GM12878 (cell line): ENCODE measurements around the gene LMTK3.
"Not testable (repeated sequence)": the region's sequence is repeated elsewhere in the genome, so short reads cannot be mapped to it uniquely, and the experiment has no call there.

Experiments
- ESRRA ChIP-seq: IDR thresholded peaks from 2 replicates; pipeline ENCODE4 v1.6.1; 2012; ENCODE audit warnings: mild to moderate bottlenecking, low read length, improper control_type of control experiment
- GABPA ChIP-seq: IDR thresholded peaks from 2 replicates; pipeline ENCODE4 v1.6.1; 2014; ENCODE audit warnings: antibody characterized with exemption, low read depth, mild to moderate bottlenecking, inconsistent platforms
- HCFC1 ChIP-seq: fragments of 150-350 bp; IDR thresholded peaks from 2 replicates; pipeline ENCODE4 v1.6.1; 2014; ENCODE audit warnings: low read length
- JUND ChIP-seq: IDR thresholded peaks from 2 replicates; pipeline ENCODE4 v1.6.1; 2012; ENCODE audit warnings: low read depth, mild to moderate bottlenecking, low read length, improper control_type of control experiment, moderate library complexity
- POLR2A ChIP-seq: IDR thresholded peaks from 2 replicates; pipeline ENCODE4 v1.6.1; 2011; ENCODE audit warnings: low read depth, mild to moderate bottlenecking, low read length
- RBBP5 ChIP-seq: fragments of 200-600 bp; sonication (generic); conservative IDR thresholded peaks from 2 replicates; pipeline ENCODE4 v1.6.1; 2016
- SIX5 ChIP-seq: IDR thresholded peaks from 2 replicates; pipeline ENCODE4 v1.6.1; 2011; ENCODE audit warnings: mild to moderate bottlenecking, low read depth, low read length, moderate library complexity; ENCODE audit not compliant: severe bottlenecking
- SREBF2 ChIP-seq: IDR thresholded peaks from 2 replicates; pipeline ENCODE4 v1.6.1; 2012; ENCODE audit warnings: mild to moderate bottlenecking, low read length
- TF ChIP-seq, protein P1 (sequence below): IDR thresholded peaks from 2 replicates; pipeline ENCODE4 v1.6.1; 2012; ENCODE audit warnings: low read length, inconsistent platforms
- TF ChIP-seq, protein P2 (sequence below): IDR thresholded peaks from 2 replicates; pipeline ENCODE4 v1.6.1; 2011; ENCODE audit warnings: low read depth, mild to moderate bottlenecking, low read length, moderate library complexity, borderline replicate concordance; ENCODE audit errors: extremely low read depth
- TF ChIP-seq, protein P3 (sequence below), 3 experiments: IDR thresholded peaks in 2 of 3; conservative IDR thresholded peaks in 1 of 3; 2 replicates each; pipeline ENCODE4 v1.5.1; 2011; ENCODE audit warnings: low read depth in 3 of 3, low read length in 3 of 3, mild to moderate bottlenecking in 3 of 3, control low read depth in 2 of 3, moderate library complexity in 2 of 3, inconsistent platforms in 1 of 3, mixed read lengths in 1 of 3; ENCODE audit not compliant: control insufficient read depth in 2 of 3, insufficient read depth in 1 of 3; ENCODE audit errors: extremely low read depth in 1 of 3

DNA sequence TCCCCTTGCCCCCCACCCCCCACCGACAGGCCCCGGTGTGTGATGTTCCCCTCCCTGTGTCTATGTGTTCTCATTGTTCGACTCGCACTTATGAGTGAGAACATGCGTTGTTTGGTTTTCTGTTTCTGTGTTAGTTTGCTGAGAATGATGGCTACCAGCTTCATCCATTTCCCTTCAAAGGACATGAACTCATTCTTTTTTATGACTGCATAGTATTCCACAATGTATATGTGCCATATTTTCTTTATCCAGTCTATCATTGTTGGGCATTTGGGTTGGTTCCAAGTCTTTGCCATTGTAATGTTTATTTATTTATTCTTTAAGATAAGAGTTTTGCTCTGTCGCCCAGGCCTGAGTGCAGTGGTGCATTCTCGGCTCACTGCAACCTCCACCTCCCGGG is 26.4 kb upstream of the LMTK3 start:
- TF ChIP-seq, protein P1, sequence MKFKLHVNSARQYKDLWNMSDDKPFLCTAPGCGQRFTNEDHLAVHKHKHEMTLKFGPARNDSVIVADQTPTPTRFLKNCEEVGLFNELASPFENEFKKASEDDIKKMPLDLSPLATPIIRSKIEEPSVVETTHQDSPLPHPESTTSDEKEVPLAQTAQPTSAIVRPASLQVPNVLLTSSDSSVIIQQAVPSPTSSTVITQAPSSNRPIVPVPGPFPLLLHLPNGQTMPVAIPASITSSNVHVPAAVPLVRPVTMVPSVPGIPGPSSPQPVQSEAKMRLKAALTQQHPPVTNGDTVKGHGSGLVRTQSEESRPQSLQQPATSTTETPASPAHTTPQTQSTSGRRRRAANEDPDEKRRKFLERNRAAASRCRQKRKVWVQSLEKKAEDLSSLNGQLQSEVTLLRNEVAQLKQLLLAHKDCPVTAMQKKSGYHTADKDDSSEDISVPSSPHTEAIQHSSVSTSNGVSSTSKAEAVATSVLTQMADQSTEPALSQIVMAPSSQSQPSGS: not testable (repeated sequence)
- TF ChIP-seq RBBP5, SIX5, SREBF2, ESRRA, GABPA, HCFC1, POLR2A, JUND: not testable (repeated sequence)
- TF ChIP-seq, protein P2, sequence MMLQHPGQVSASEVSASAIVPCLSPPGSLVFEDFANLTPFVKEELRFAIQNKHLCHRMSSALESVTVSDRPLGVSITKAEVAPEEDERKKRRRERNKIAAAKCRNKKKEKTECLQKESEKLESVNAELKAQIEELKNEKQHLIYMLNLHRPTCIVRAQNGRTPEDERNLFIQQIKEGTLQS: not testable (repeated sequence)
- TF ChIP-seq, protein P3, sequence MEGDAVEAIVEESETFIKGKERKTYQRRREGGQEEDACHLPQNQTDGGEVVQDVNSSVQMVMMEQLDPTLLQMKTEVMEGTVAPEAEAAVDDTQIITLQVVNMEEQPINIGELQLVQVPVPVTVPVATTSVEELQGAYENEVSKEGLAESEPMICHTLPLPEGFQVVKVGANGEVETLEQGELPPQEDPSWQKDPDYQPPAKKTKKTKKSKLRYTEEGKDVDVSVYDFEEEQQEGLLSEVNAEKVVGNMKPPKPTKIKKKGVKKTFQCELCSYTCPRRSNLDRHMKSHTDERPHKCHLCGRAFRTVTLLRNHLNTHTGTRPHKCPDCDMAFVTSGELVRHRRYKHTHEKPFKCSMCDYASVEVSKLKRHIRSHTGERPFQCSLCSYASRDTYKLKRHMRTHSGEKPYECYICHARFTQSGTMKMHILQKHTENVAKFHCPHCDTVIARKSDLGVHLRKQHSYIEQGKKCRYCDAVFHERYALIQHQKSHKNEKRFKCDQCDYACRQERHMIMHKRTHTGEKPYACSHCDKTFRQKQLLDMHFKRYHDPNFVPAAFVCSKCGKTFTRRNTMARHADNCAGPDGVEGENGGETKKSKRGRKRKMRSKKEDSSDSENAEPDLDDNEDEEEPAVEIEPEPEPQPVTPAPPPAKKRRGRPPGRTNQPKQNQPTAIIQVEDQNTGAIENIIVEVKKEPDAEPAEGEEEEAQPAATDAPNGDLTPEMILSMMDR (IDR thresholded peaks at IDR 0.05 in 2 of 3, conservative IDR thresholded peaks at IDR 0.05 in 1 of 3; ENCODE audit: control insufficient read depth in 2 of 3, extremely low read depth in 1 of 3, insufficient read depth in 1 of 3, low read depth in 3 of 3, low read length in 3 of 3): not testable (repeated sequence)
